OCI-LY7 (cell line): ENCODE data around the gene PTPRM.

Experiments
- CTCF ChIP-seq: fragments of 200-600 bp; sonication (generic); conservative IDR thresholded peaks from 2 replicates; pipeline ENCODE4 v1.5.1; 2014; ENCODE audit warnings: mild to moderate bottlenecking, antibody characterized with exemption, low read length, moderate library complexity, mixed read lengths
- EZH2phosphoT487 ChIP-seq: fragments of 200-600 bp; sonication (generic); IDR thresholded peaks from 2 replicates; pipeline ENCODE4 v1.6.1; 2018; ENCODE audit warnings: low read depth, borderline replicate concordance, mild to moderate bottlenecking, mixed run types, antibody characterized with exemption, low read length, moderate library complexity, mixed read lengths

- TF ChIP-seq CTCF (no peak), EZH2phosphoT487 (no peak)
Measured at GRCh38 chr18:7647500-7647899, 80.4 kb downstream of the PTPRM start.
